ENCODE data around the gene HABP4.

DNA sequence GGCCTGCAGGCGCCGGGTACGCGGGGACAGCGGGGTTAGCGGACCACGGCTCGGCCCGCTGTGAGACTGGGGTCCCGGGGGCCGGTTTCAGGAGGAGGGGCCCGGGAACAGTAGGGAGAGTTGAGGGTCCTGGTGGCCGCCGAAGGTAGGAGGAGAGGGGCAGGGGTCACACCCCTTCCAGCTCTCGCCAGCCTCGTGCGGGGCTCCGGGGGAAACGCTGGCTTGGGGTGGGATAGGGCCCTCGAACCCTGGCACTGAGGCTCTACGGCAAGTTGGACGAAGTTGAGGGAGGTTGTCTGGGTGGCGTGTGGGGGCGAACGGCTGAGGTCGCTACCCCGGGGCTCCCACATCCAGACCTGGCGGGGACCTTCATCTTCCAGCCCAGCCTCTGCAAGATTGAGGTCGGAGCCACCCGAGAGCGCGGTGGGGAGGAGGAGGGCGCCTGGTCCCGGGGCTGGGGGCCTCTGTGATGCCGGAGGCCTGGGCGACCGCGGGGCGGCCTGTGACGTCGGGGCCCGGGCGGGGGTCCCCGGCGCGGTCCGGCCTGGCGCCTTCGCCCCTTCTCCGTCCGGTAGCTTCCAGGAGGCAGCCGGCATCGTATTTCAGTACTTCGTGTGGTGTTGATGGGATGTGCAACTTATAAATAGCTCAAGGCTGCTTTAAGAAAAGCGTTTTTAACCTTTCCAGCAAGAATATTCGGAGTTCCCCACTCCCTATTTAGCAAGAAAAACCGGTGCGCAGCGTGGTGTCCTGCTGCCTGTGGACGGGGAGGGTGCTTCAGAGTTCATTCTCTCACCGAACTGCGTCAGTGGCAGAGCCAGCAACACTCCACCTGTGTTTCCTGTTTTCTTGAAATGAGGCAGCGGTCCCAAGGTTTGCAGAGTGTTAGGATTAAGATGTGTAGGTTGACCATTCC, 902 bp downstream of the HABP4 start:
- TF ChIP-seq POLR2AphosphoS5 (IDR thresholded peaks at IDR 0.05; ENCODE audit: low read depth, low read length) (no peak), TAF1 (IDR thresholded peaks at IDR 0.05; ENCODE audit: low read depth, low read length) (no peak), POLR2A (IDR thresholded peaks at IDR 0.05; ENCODE audit: low read depth, low read length) (no peak), SPI1 (IDR thresholded peaks at IDR 0.05; ENCODE audit: low read depth, low read length) (no peak), PAX5 (IDR thresholded peaks at IDR 0.05; ENCODE audit: insufficient read depth, low read length, severe bottlenecking) (no peak)
